Common myeloid progenitor, CD34-positive (primary cell): ENCODE measurements around the gene GALNT9.

Experiments used
- CTCF ChIA-PET: fragments of 350-600 bp; sonication (Branson Sonifier 250); formaldehyde crosslinking; loops from one replicate; lab custom pipeline; 2021; ENCODE audit warnings: antibody characterized with exemption; lab: Charles Lee
- POLR2A ChIA-PET: fragments of 350-600 bp; sonication (Branson Sonifier 250); formaldehyde crosslinking; loops from one replicate; lab custom pipeline; 2021; ENCODE audit warnings: antibody characterized with exemption; lab: Charles Lee
- DNase-seq, 3 donors: peaks; one replicate each; pipeline versions ENCODE4 v3.0.0 to v3.0.0-alpha.2; 2013
- H3K27ac ChIP-seq, 2 experiments: 1 replicate in 1 of 2; 2 replicates in 1 of 2; pipeline ENCODE4 v1.7.0; 2013; ENCODE audit warnings: inconsistent platforms in 2 of 2, low read length in 2 of 2, mild to moderate bottlenecking in 2 of 2, low read depth in 1 of 2, moderate library complexity in 1 of 2; ENCODE audit not compliant: severe bottlenecking in 2 of 2, insufficient read depth in 1 of 2, poor library complexity in 1 of 2
- H3K27me3 ChIP-seq, 5 experiments: replicated peaks in 2 of 5; 1 replicate in 3 of 5; 2 replicates in 2 of 5; pipeline versions ENCODE4 v1.6.1 to v1.7.0; 2013; ENCODE audit warnings: low read length in 4 of 5, mild to moderate bottlenecking in 2 of 5, moderate library complexity in 2 of 5, inconsistent platforms in 1 of 5; ENCODE audit not compliant: insufficient read depth in 5 of 5, control insufficient read depth in 4 of 5
- H3K36me3 ChIP-seq, 4 experiments: 1 replicate in 2 of 4; 2 replicates in 2 of 4; pipeline versions ENCODE4 v1.6.1 to v1.7.0; 2013; ENCODE audit warnings: low read length in 3 of 4, control low read depth in 1 of 4, mild to moderate bottlenecking in 1 of 4; ENCODE audit not compliant: control insufficient read depth in 4 of 4, insufficient read depth in 4 of 4
- H3K4me1 ChIP-seq, 4 experiments: 1 replicate in 3 of 4; 2 replicates in 1 of 4; pipeline versions ENCODE4 v1.6.1 to v1.7.1; 2013; ENCODE audit warnings: low read length in 3 of 4, mild to moderate bottlenecking in 3 of 4, control low read depth in 1 of 4, inconsistent platforms in 1 of 4, moderate library complexity in 1 of 4; ENCODE audit not compliant: control insufficient read depth in 4 of 4, insufficient read depth in 4 of 4; ENCODE audit errors: control extremely low read depth in 1 of 4
- H3K4me3 ChIP-seq, 7 experiments: 1 replicate in 4 of 7; 2 replicates in 3 of 7; pipeline versions ENCODE4 v1.5.1 to v1.7.0; 2013; ENCODE audit warnings: mild to moderate bottlenecking in 7 of 7, low read length in 6 of 7, moderate library complexity in 6 of 7, inconsistent platforms in 2 of 7, low read depth in 2 of 7, control low read depth in 1 of 7; ENCODE audit not compliant: insufficient read depth in 4 of 7, control insufficient read depth in 1 of 7; ENCODE audit errors: extremely low read depth in 1 of 7
- H3K9me3 ChIP-seq, 5 experiments: 1 replicate in 4 of 5; 2 replicates in 1 of 5; pipeline versions ENCODE4 v1.6.1 to v1.7.1; 2013; ENCODE audit warnings: low read length in 4 of 5, mild to moderate bottlenecking in 2 of 5, inconsistent platforms in 1 of 5, low read depth in 1 of 5, moderate library complexity in 1 of 5; ENCODE audit not compliant: control insufficient read depth in 4 of 5, insufficient read depth in 2 of 5; ENCODE audit errors: control extremely low read depth in 1 of 5
- WGBS: methylation state at CpG from one replicate; pipeline ENCODE4 v1.1.5; 2013; ENCODE audit not compliant: insufficient coverage; 5-methylcytosine and 5-hydroxymethylcytosine counted together

GALNT9 gene

DNA sequence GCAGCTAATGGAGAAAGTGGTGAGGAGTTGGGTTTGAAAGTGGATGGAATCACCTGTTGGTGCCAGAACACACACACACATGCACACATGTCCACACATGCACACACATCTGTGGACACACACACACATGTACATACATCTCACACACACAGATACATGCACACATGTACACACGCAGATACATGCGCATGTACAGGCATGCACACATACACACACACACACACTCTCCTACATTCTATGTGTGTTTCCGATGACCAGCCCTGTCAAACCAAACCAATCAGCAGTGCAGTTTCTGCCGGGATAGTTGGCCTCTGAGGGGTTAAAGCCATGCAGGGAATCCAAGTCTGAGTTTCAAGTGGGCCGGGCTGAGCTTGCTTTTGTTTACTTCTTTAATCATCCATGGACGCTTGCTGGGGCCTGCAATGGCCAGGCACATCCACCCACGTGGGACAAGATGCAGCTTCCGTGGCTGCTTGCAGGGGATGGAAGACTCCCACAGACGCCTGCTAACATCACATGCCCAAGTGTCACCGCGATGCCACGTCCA lies 52.5 kb downstream of the GALNT9 start:
- DNase-seq: no peak
- WGBS: 72% methylated on average over 10 of the region's 12 CpGs
- peaks cover 0 to 86% (median 13%) of the 10 kb centered on the region in 5 experiments for H3K27me3 ChIP-seq
- H3K27ac ChIP-seq: no peak overlapping the region
- POLR2A ChIA-PET: no interaction called here
- H3K36me3 ChIP-seq: no peaks in the 10 kb centered on the region
- H3K4me3 ChIP-seq: no peak overlapping the region
- H3K4me1 ChIP-seq: no peaks in the 10 kb centered on the region
- CTCF ChIA-PET: interaction anchor here (1.3 kb wide), 1 partner anchor 123 kb away, joined by 4 read pairs; no protein-coding TSS in a partner anchor
- no peaks in the 10 kb centered on the region for H3K9me3 ChIP-seq

- POLR2A ChIA-PET: no interaction called here
- no peak for DNase-seq
- Histone ChIP-seq H3K4me1 (no peaks in the 10 kb centered on the region), H3K9me3 (no peaks in the 10 kb centered on the region), H3K27ac (no peak overlapping the region), H3K36me3 (no peaks in the 10 kb centered on the region), H3K27me3 (peaks cover 0 to 86% (median 12%) of the 10 kb centered on the region in 5 experiments), H3K4me3 (no peak overlapping the region)
- CTCF ChIA-PET: interaction anchor here (1.0 to 1.3 kb wide), 3 partner anchors 13 to 122 kb away, joined by 3 to 4 read pairs (median 3); no protein-coding TSS in a partner anchor
- 83% methylated on average over 15 of the region's 20 CpGs for WGBS
These were observed 53.1 kb downstream of the GALNT9 start for GRCh38 chr12:132276066-132276826.

DNA sequence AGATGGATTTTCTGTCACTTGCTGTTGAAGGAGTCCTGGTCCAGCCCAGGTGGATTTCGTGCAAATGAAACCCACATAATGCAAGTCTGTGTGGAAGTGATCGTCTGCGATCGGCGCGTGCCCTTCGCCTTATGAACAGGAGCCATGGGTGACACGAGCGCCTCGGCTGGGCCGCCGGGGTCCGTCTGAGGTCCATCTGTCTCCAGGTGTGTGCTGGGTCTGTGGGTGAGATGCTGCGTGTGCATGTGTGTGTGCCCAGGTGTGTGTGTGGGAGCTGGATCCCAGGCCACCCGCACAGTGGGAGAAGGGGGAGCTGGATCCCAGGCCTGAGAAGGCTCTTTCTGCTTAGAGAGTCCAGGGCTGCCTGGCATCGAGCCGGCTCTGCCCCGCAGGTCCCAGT lies 53.8 kb downstream of the GALNT9 start:
- CTCF ChIA-PET: interaction anchor here (1.0 to 1.8 kb wide), 5 partner anchors 9 to 122 kb away, joined by 3 to 6 read pairs (median 3); no protein-coding TSS in a partner anchor
- Histone ChIP-seq H3K36me3 (no peaks in the 10 kb centered on the region), H3K9me3 (no peaks in the 10 kb centered on the region), H3K4me3 (no peak overlapping the region), H3K27ac (no peak overlapping the region), H3K27me3 (peaks cover 0 to 86% (median 12%) of the 10 kb centered on the region in 5 experiments), H3K4me1 (no peaks in the 10 kb centered on the region)
- POLR2A ChIA-PET: no interaction called here
- WGBS: 94% methylated on average over 16 of the region's 18 CpGs
- no peak for DNase-seq

- Histone ChIP-seq H3K4me3 (no peak overlapping the region), H3K36me3 (no peaks in the 10 kb centered on the region), H3K27ac (no peak overlapping the region), H3K4me1 (no peaks in the 10 kb centered on the region), H3K27me3 (peaks cover 0 to 84% (median 12%) of the 10 kb centered on the region in 5 experiments), H3K9me3 (no peaks in the 10 kb centered on the region)
- CTCF ChIA-PET: interaction anchor here (1.5 to 1.8 kb wide), 2 partner anchors 10 to 27 kb away, joined by 3 to 6 read pairs; no protein-coding TSS in a partner anchor
- no peak for DNase-seq
- POLR2A ChIA-PET: no interaction called here
- WGBS: 75% methylated on average over 9 of the region's 13 CpGs
These were observed 54.3 kb downstream of the GALNT9 start for GRCh38 chr12:132275110-132275531.

- peaks cover 0 to 79% (median 12%) of the 10 kb centered on the region in 5 experiments for H3K27me3 ChIP-seq
- no peak for DNase-seq
- no peak overlapping the region for H3K4me3 ChIP-seq
- no peaks in the 10 kb centered on the region for H3K4me1 ChIP-seq
- 86% methylated on average over 11 of the region's 11 CpGs for WGBS
- POLR2A ChIA-PET: no interaction called here
- no peaks in the 10 kb centered on the region for H3K36me3 ChIP-seq
- no peak overlapping the region for H3K27ac ChIP-seq
- no peaks in the 10 kb centered on the region for H3K9me3 ChIP-seq
- CTCF ChIA-PET: interaction anchor here (1.4 to 1.8 kb wide), 3 partner anchors 9 to 25 kb away, joined by 3 to 6 read pairs (median 3); no protein-coding TSS in a partner anchor
These were observed 55.4 kb downstream of the GALNT9 start for GRCh38 chr12:132273992-132274334.

- Histone ChIP-seq H3K4me1 (no peaks in the 10 kb centered on the region), H3K27ac (no peak overlapping the region), H3K27me3 (peaks cover 0 to 71% (median 12%) of the 10 kb centered on the region in 5 experiments), H3K36me3 (no peaks in the 10 kb centered on the region), H3K9me3 (no peaks in the 10 kb centered on the region), H3K4me3 (no peak overlapping the region)
- no peak for DNase-seq
- WGBS: 95% methylated on average over 15 of the region's 17 CpGs
- CTCF ChIA-PET: interaction anchor here (1.4 kb wide), 1 partner anchor 11 kb away, joined by 3 read pairs; no protein-coding TSS in a partner anchor
- POLR2A ChIA-PET: no interaction called here
These were observed 56.7 kb downstream of the GALNT9 start for GRCh38 chr12:132272711-132273110.

- H3K27ac ChIP-seq: no peak overlapping the region
- no peak for DNase-seq
- 92% methylated on average over 19 of the region's 23 CpGs for WGBS
- H3K36me3 ChIP-seq: no peaks in the 10 kb centered on the region
- ChIA-PET POLR2A (no interaction called here), CTCF (no interaction called here)
- H3K27me3 ChIP-seq: peaks cover 0 to 63% (median 13%) of the 10 kb centered on the region in 5 experiments
- H3K9me3 ChIP-seq: no peaks in the 10 kb centered on the region
- no peaks in the 10 kb centered on the region for H3K4me1 ChIP-seq
- H3K4me3 ChIP-seq: no peak overlapping the region
These were observed 57.7 kb downstream of the GALNT9 start for GRCh38 chr12:132271755-132272092.
